HUDEP-2 (cell line): ENCODE results near the gene TTC9.

Experiments used
- DNase-seq, 76 experiments: peaks; one replicate each; lab custom pipeline; 2025; ENCODE audit not compliant: unreplicated experiment in 76 of 76; lab: John Stamatoyannopoulos, UW

Gene TTC9

GRCh38 chr14:70711451-70711850, 69.7 kb downstream of the TTC9 start:
- no peak for DNase-seq

GRCh38 chr14:70713096-70713495, 71.4 kb downstream of the TTC9 start:
- DNase-seq = no peak

- DNase-seq = no peak
Observed at GRCh38 chr14:70713511-70713916, 71.8 kb downstream of the TTC9 start.

GRCh38 chr14:70714055-70714550, 72.4 kb downstream of the TTC9 start:
- peak in 10 of 76 experiments; percentile 0 to 10 (median 4) for DNase-seq

- DNase-seq = no peak
Observed at GRCh38 chr14:70716483-70716882, 74.8 kb downstream of the TTC9 start.

- DNase-seq = no peak
Observed at GRCh38 chr14:70716958-70717357, 75.2 kb downstream of the TTC9 start.

GRCh38 chr14:70718383-70719118, 76.8 kb downstream of the TTC9 start:
- no peak for DNase-seq

- DNase-seq = no peak
Observed at GRCh38 chr14:70721542-70721941, 79.8 kb downstream of the TTC9 start.

GRCh38 chr14:70722418-70722817, 80.7 kb downstream of the TTC9 start:
- DNase-seq = no peak

GRCh38 chr14:70723276-70723675, 81.6 kb downstream of the TTC9 start:
- DNase-seq = no peak

- DNase-seq = no peak
Observed at GRCh38 chr14:70724110-70724509, 82.4 kb downstream of the TTC9 start.

- DNase-seq = no peak
Observed at GRCh38 chr14:70724944-70725343, 83.2 kb downstream of the TTC9 start.
